GM10266 (cell line): ENCODE results near the gene GJD4.

Experiments used
- DNase-seq: peaks from one replicate; pipeline ENCODE4 v3.0.0; 2012; ENCODE audit errors: extremely low spot score
- CTCF ChIP-seq: IDR thresholded peaks from 2 replicates; pipeline ENCODE4 v1.5.1; 2012; ENCODE audit warnings: mild to moderate bottlenecking, low read depth; ENCODE audit not compliant: control insufficient read depth, insufficient read depth; ENCODE audit errors: missing control alignments

Gene GJD4

GRCh38 chr10:35657621-35658020, 52.5 kb downstream of the GJD4 start:
- no peak for DNase-seq
- TF ChIP-seq CTCF, result no peak
